T-cell (primary cell): ENCODE measurements around the gene VDAC1. TPM values are rescaled to one million over a fixed set of nuclear protein-coding genes. Genes with fewer than 3 reads are reported as not detected.

ENCODE experiments used
- ATAC-seq, 4 experiments: fragments of 200-7000 bp in 3 of 4; fragments of 150-1000 bp in 1 of 4; cut with Tn5 transposase; replicated peaks in 1 of 4; 1 replicate in 3 of 4; 2 replicates in 1 of 4; pipeline ENCODE4 v1.10.0; 2021; ENCODE audit warnings: moderate library complexity in 3 of 4, mild to moderate bottlenecking in 2 of 4, moderate number of reproducible peaks in 1 of 4
- CTCF ChIA-PET, 2 donors: fragments of 300-600 bp; sonication (Branson Sonifier 250); formaldehyde crosslinking; loops; one replicate each; lab custom pipeline; 2022; ENCODE audit warnings: antibody characterized with exemption in 2 of 2; lab: Charles Lee
- POLR2A ChIA-PET, 2 donors: fragments of 300-600 bp; sonication (Branson Sonifier 250); formaldehyde crosslinking; loops; one replicate each; lab custom pipeline; 2022; ENCODE audit warnings: antibody characterized with exemption in 2 of 2; lab: Charles Lee
- DNase-seq, 35 experiments: peaks; one replicate each; pipeline versions ENCODE4 v3.0.0 to v3.0.0-alpha.2; 2013 to 2023
- H3K27ac ChIP-seq: one replicate; pipeline ENCODE4 v1.5.1; 2013; ENCODE audit warnings: low read length
- H3K27me3 ChIP-seq, 2 experiments: replicated peaks in 1 of 2; 1 replicate in 1 of 2; 2 replicates in 1 of 2; pipeline versions ENCODE4 v1.6.1 to v1.7.0; 2013; ENCODE audit warnings: low read length in 1 of 2, mixed read lengths in 1 of 2; ENCODE audit not compliant: control insufficient read depth in 2 of 2, insufficient read depth in 2 of 2; ENCODE audit errors: extremely low read depth in 1 of 2
- H3K36me3 ChIP-seq, 2 donors: 1 replicate in 1 of 2; 2 replicates in 1 of 2; pipeline versions ENCODE4 v1.6.1 to v1.7.0; 2013; ENCODE audit warnings: low read length in 1 of 2; ENCODE audit not compliant: control insufficient read depth in 2 of 2, insufficient read depth in 1 of 2; ENCODE audit errors: extremely low read depth in 1 of 2
- H3K4me1 ChIP-seq, 2 experiments: 1 replicate in 1 of 2; 2 replicates in 1 of 2; pipeline versions ENCODE4 v1.6.1 to v1.7.0; 2013; ENCODE audit warnings: low read length in 2 of 2, mixed read lengths in 1 of 2; ENCODE audit not compliant: insufficient read depth in 2 of 2, control insufficient read depth in 1 of 2; ENCODE audit errors: extremely low read depth in 1 of 2
- H3K4me3 ChIP-seq, 2 donors: 1 replicate in 1 of 2; 2 replicates in 1 of 2; pipeline versions ENCODE4 v1.5.1 to v1.7.0; 2013; ENCODE audit warnings: mild to moderate bottlenecking in 2 of 2, low read length in 1 of 2, moderate library complexity in 1 of 2; ENCODE audit not compliant: control insufficient read depth in 1 of 2; ENCODE audit errors: extremely low read depth in 1 of 2
- H3K9me3 ChIP-seq: 2 replicates; pipeline ENCODE4 v1.7.0; 2013
- H3K27ac Mint-ChIP-seq, 2 donors: one replicate each; pipeline ENCODE4 v1.8.0; 2020 to 2021; ENCODE audit warnings: mild to moderate bottlenecking in 2 of 2, mixed read lengths in 2 of 2
- H3K27me3 Mint-ChIP-seq, 2 donors: one replicate each; pipeline ENCODE4 v1.8.0; 2021 to 2022; ENCODE audit warnings: mixed read lengths in 2 of 2
- H3K36me3 Mint-ChIP-seq: one replicate; pipeline ENCODE4 v1.8.0; 2021; ENCODE audit warnings: mixed read lengths
- H3K4me1 Mint-ChIP-seq, 3 donors: one replicate each; pipeline ENCODE4 v1.8.0; 2020 to 2022; ENCODE audit warnings: mixed read lengths in 3 of 3, mild to moderate bottlenecking in 1 of 3
- H3K4me3 Mint-ChIP-seq, 3 donors: one replicate each; pipeline ENCODE4 v1.8.0; 2020 to 2022; ENCODE audit warnings: mild to moderate bottlenecking in 3 of 3, mixed read lengths in 3 of 3, moderate library complexity in 3 of 3
- H3K9me3 Mint-ChIP-seq, 3 donors: one replicate each; pipeline ENCODE4 v1.8.0; 2020 to 2022; ENCODE audit warnings: mixed read lengths in 3 of 3
- WGBS: methylation state at CpG from one replicate; pipeline ENCODE4 v1.1.5; 2013; ENCODE audit warnings: missing lambda C conversion rate; ENCODE audit not compliant: insufficient coverage; 5-methylcytosine and 5-hydroxymethylcytosine counted together
- total RNA-seq, 35 experiments: library from RNA in 6 of 35; stranded (reverse) in 6 of 35; fragments of 120-200 nt in 1 of 35; gene quantifications; one replicate each; pipeline versions ENCODE4 v1.2.1 to v1.2.4 and lab custom pipeline; 2013 to 2026

The VDAC1 gene
- total RNA-seq, 5 donors from 2014 or later (not counting 1 experiment from before 2014, with no cell fraction given): 45.8 to 58.7 (median 54.6) TPM

DNA sequence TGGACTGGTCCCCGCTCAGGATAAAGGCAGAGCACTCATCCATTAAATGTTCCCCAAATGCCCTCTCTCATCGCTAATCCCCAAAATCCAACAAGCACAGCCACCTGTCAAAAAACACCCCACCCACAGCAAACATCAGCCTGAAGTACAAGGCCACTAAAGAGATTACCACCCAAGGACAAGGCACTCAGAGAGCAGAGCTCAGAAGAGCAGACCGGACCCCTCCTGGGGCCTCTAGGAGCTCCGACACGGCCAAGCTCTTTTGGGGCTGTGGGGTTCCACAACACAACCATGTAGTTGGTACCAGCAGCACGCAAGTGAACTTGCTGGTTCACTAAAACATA lies 9.8 kb downstream of the VDAC1 start:
- peaks cover 0 to 35% of the 10 kb centered on the region in 2 experiments for H3K4me1 ChIP-seq
- CTCF ChIA-PET: no interaction called here
- no peak overlapping the region for H3K27ac ChIP-seq
- no peak for ATAC-seq
- H3K27me3 Mint-ChIP-seq: no peaks in the 10 kb centered on the region
- H3K27ac Mint-ChIP-seq: no peak overlapping the region
- no peaks in the 10 kb centered on the region for H3K27me3 ChIP-seq
- H3K9me3 Mint-ChIP-seq: no peaks in the 10 kb centered on the region
- H3K36me3 ChIP-seq: peaks cover 5 to 16% of the 10 kb centered on the region in 2 donors
- no peak overlapping the region for H3K4me3 Mint-ChIP-seq
- H3K4me3 ChIP-seq: no peak overlapping the region
- H3K4me1 Mint-ChIP-seq: peaks cover 56 to 62% (median 57%) of the 10 kb centered on the region in 3 donors
- no peak for DNase-seq
- 94% methylated on average over 5 of the region's 6 CpGs for WGBS
- POLR2A ChIA-PET: interaction anchor here in 1 of 2 donors (0.5 kb wide), 1 partner anchor 165 kb away, joined by 8 read pairs; no protein-coding TSS in a partner anchor
- peaks cover 12% of the 10 kb centered on the region for H3K36me3 Mint-ChIP-seq
- no peaks in the 10 kb centered on the region for H3K9me3 ChIP-seq

DNA sequence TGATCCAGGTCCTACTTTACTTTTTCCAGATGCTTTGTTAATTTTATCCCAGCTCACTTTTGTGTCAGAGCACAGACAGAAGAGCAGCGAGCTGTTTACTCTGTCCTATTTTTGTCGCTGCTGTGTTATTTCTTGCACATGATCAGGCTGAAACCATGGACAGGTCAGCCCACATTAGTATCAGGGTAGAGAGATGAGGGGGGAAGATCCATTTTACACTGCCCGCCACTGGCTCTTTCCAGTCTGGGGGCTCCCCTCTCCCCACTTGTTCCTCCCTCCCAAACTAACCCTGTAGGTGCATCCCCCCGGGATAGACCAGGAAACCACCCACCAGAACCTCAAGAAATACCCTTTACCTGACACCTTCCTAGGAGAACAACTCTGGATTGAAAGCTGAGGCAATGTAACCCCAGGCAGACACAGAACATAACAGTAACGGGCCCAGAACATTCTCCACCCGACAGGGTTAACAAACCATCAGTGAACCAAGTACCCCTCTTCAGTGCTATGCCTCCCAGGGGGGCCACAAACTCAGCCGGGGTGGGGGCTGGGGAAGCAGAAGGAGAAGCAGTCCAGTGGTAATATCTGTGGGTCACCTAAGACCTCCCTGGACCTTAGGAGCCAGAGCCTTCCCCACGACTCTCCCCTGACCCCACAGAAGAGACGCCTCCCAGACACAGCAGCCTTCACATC lies 10.3 kb downstream of the VDAC1 start:
- H3K4me3 Mint-ChIP-seq: no peak overlapping the region

DNA sequence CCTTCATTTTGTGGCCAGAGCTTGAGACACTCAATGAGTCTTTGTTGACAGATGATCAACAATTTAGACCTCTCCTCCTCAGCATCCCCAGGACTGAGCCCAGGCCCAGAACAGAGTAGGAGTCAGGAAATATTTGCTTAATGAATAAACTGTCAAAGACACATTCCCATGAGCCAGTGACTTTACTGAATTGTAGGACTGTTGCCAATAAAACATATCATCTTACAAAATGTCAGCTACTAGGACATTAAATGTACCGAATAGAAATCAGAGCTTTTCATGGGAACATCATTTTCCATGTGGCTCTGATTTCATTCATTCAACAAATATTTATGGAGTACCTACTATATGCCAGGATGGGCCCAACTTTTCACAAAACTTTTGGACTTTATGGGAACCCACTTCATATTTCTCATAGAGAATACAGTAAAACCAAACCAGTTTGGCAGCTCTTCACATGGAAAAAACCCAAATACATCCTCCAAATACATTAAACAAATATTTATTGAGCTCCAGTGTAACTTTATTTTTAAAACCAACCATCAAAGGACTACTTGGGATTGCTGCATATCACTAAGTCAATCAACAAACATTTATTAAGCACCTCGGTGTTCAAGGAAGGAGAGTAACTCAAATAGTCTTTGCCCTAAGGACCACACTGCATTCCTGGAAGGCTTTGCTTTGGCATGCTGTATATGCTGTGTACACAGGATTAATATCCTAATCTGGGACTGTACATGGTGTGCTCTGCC lies 11.4 kb downstream of the VDAC1 start:
- no peak for ATAC-seq
- WGBS: 100% methylated on average over 1 of the region's 2 CpGs
- Mint-ChIP-seq H3K27me3 (no peaks in the 10 kb centered on the region), H3K36me3 (peaks cover 18% of the 10 kb centered on the region), H3K4me1 (peaks cover 44 to 50% (median 47%) of the 10 kb centered on the region in 3 donors), H3K9me3 (no peaks in the 10 kb centered on the region), H3K4me3 (no peak overlapping the region), H3K27ac (no peak overlapping the region)
- Histone ChIP-seq H3K4me3 (no peak overlapping the region), H3K36me3 (peaks cover 5 to 29% of the 10 kb centered on the region in 2 donors), H3K9me3 (no peaks in the 10 kb centered on the region), H3K27me3 (no peaks in the 10 kb centered on the region), H3K27ac (no peak overlapping the region), H3K4me1 (peaks cover 0 to 26% of the 10 kb centered on the region in 2 experiments)
- ChIA-PET POLR2A (interaction anchor here (0.5 to 2.0 kb wide), 3 partner anchors 10 to 407 kb away, joined by 3 to 6 read pairs (median 4); partner anchors contain the start of gene VDAC1 (in 1 of the 2)), CTCF (no interaction called here)
- no peak for DNase-seq

More for the DNA sequence above, 10.3 kb downstream of the VDAC1 start:
- Mint-ChIP-seq H3K9me3 (no peaks in the 10 kb centered on the region), H3K27ac (no peak overlapping the region), H3K27me3 (no peaks in the 10 kb centered on the region), H3K36me3 (peaks cover 13% of the 10 kb centered on the region), H3K4me1 (peaks cover 51 to 57% (median 52%) of the 10 kb centered on the region in 3 donors)
- CTCF ChIA-PET: no interaction called here
- DNase-seq (no peak), ATAC-seq (no peak)
- peaks cover 3 to 20% of the 10 kb centered on the region in 2 donors for H3K36me3 ChIP-seq
- 86% methylated on average over 4 of the region's 9 CpGs for WGBS
- no peak overlapping the region for H3K4me3 ChIP-seq
- no peaks in the 10 kb centered on the region for H3K9me3 ChIP-seq
- POLR2A ChIA-PET: interaction anchor here in 1 of 2 donors (0.5 to 0.7 kb wide), 2 partner anchors 10 to 165 kb away, joined by 3 to 8 read pairs; partner anchors contain the start of gene VDAC1
- H3K27ac ChIP-seq: no peak overlapping the region
- H3K27me3 ChIP-seq: no peaks in the 10 kb centered on the region
- H3K4me1 ChIP-seq: peaks cover 0 to 31% of the 10 kb centered on the region in 2 experiments

DNA sequence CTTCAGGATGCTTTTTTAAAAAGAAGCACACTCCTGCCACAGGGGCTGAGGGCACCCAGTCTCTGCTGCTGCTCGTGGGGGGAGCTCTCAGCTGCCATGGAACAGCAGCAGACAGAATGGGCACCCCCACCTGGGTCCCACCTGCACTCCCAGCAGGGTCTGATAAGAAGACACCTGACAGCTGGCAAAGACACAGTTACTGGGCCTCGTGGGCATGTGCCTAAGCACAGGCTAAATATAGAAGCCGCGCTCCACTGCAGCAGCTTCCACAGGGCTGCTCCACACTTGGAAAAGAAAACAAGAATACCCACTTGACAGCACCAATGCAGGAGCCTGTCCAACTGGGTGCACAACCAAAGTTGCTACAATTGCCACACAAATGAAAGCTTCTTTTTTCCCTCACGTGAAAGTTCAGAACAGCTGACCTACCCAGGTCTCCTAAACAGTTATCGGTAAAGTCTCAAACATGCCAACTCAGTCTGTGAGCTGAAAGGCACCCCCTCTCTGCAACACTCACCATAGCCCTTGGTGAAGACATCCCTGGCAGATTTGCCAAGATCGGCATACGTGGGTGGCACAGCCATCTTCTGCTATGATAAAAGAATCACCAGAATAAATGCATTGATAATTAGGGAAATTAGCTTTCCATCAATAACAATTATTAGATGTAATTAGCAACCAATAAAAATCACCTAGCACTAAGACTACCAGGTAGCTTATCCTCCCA lies 12.2 kb downstream of the VDAC1 start:
- no peaks in the 10 kb centered on the region for H3K27me3 ChIP-seq
- Mint-ChIP-seq H3K27ac (peak overlapping the region in 1 of 2 donors; percentile 2), H3K4me3 (no peak overlapping the region), H3K9me3 (no peaks in the 10 kb centered on the region), H3K27me3 (no peaks in the 10 kb centered on the region), H3K36me3 (peaks cover 22% of the 10 kb centered on the region), H3K4me1 (peaks cover 37 to 45% (median 41%) of the 10 kb centered on the region in 3 donors)
- CTCF ChIA-PET: no interaction called here
- H3K9me3 ChIP-seq: no peaks in the 10 kb centered on the region
- H3K4me3 ChIP-seq: no peak overlapping the region
- H3K27ac ChIP-seq: no peak overlapping the region
- H3K4me1 ChIP-seq: peaks cover 0 to 26% of the 10 kb centered on the region in 2 experiments
- POLR2A ChIA-PET: interaction anchor here (0.5 to 2.0 kb wide), 3 partner anchors 11 to 408 kb away, joined by 3 to 6 read pairs (median 4); no protein-coding TSS in a partner anchor
- WGBS: 88% methylated on average over 5 of the region's 8 CpGs
- DNase-seq (no peak), ATAC-seq (no peak)
- peaks cover 5 to 33% of the 10 kb centered on the region in 2 donors for H3K36me3 ChIP-seq

DNA sequence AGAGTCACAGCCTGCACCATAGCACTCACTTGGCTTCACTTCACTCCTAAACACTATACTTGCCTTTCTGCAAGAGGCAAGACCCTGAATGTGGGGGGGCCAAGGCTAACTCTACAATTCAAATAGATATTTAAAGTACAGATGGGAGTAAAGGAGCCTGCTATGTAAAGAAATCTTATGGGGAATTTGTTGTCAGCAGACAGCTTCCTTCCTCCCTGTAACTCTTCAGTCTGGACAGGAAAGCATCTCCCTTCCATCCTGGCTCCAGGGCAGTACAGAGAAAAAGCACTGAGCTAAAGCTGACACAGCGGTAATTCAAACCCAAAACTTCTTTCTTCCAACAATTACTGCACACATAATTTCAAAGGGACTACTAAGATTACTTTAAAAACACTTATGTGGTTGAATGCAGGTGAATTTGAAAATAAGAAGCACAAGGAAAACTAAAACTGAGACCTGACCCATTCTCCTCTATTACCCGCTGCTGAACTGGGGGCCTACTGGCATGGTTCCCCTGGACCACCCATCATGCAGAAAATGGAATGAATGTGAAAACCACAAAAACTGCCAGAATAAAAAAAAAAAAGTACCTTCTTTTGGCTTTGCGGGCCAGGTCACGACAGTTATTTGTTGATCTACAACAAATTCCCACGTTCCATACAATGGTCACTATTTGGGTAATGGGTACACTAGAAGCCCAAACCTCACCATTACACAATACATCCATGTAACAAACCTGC lies 13.4 kb downstream of the VDAC1 start:
- no peaks in the 10 kb centered on the region for H3K9me3 ChIP-seq
- H3K27ac ChIP-seq: no peak overlapping the region
- no peak for DNase-seq
- Mint-ChIP-seq H3K9me3 (no peaks in the 10 kb centered on the region), H3K4me1 (peaks cover 30 to 37% (median 33%) of the 10 kb centered on the region in 3 donors), H3K36me3 (peaks cover 23% of the 10 kb centered on the region), H3K27me3 (no peaks in the 10 kb centered on the region), H3K4me3 (no peak overlapping the region), H3K27ac (peak overlapping the region in 1 of 2 donors; percentile 34)
- CTCF ChIA-PET: no interaction called here
- POLR2A ChIA-PET: interaction anchor here in 1 of 2 donors (0.5 kb wide), 1 partner anchor 30 kb away, joined by 9 read pairs; no protein-coding TSS in a partner anchor
- no CpG with 5 or more reads among the region's 5 CpGs for WGBS
- H3K36me3 ChIP-seq: peaks cover 5 to 44% of the 10 kb centered on the region in 2 donors
- H3K4me1 ChIP-seq: peaks cover 0 to 20% of the 10 kb centered on the region in 2 experiments
- H3K27me3 ChIP-seq: no peaks in the 10 kb centered on the region
- no peak overlapping the region for H3K4me3 ChIP-seq
- no peak for ATAC-seq
